ENCODE measurements around the gene COX17. TPM values are rescaled to one million over a fixed set of nuclear protein-coding genes. Genes with fewer than 3 reads are reported as not detected.

The COX17 gene
- total RNA-seq, 1 donor from 2014 or later = 62.2 TPM

- H3K36me3 Mint-ChIP-seq (ENCODE audit: low read depth) = peaks cover 11% of the 10 kb centered on the region
- H3K27me3 Mint-ChIP-seq (ENCODE audit: insufficient read depth) = no peaks in the 10 kb centered on the region
Observed at GRCh38 chr3:119664850-119665379, 12.3 kb downstream of the COX17 start.

GRCh38 chr3:119664370-119664769, 12.8 kb downstream of the COX17 start:
- no peaks in the 10 kb centered on the region for H3K27me3 Mint-ChIP-seq (ENCODE audit: insufficient read depth)
- H3K27ac Mint-ChIP-seq = no peak overlapping the region
- peaks cover 7% of the 10 kb centered on the region for H3K36me3 Mint-ChIP-seq (ENCODE audit: low read depth)
- H3K4me3 Mint-ChIP-seq = no peak overlapping the region
- no peaks in the 10 kb centered on the region for H3K9me3 Mint-ChIP-seq
- intact Hi-C loops (cut with micrococcal nuclease) = no loop called here
- H3K4me1 Mint-ChIP-seq (ENCODE audit: low read depth) = peaks cover 11% of the 10 kb centered on the region
- DNase-seq (ENCODE audit: low spot score) = no peak

More at GRCh38 chr3:119664850-119665379, 12.3 kb downstream of the COX17 start:
- Mint-ChIP-seq H3K27ac (no peak overlapping the region), H3K9me3 (no peaks in the 10 kb centered on the region), H3K4me1 (ENCODE audit: low read depth) (peaks cover 5% of the 10 kb centered on the region), H3K4me3 (no peak overlapping the region)
- intact Hi-C loops (cut with micrococcal nuclease) = no loop called here
- no peak for DNase-seq (ENCODE audit: low spot score)

DNA sequence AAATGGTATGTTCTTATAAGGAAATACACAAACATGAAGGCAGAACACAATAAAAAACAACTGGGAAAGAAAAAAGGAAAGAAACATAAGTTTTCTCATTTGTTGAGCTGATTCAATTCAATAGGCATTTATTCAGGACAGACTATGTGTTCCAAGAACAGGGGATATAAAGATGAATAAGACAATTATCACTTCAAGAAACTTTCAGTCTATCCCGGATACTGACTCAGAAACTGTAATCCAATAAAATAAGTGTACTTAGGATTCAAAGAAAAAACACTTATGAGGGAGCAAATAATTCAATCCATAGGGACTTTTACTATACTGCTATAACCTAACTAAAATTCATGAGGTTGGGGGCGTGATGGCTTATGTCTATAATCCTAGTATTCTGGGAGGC, 13.3 kb downstream of the COX17 start:
- Mint-ChIP-seq H3K27me3 (ENCODE audit: insufficient read depth) (no peaks in the 10 kb centered on the region), H3K4me1 (ENCODE audit: low read depth) (peaks cover 11% of the 10 kb centered on the region), H3K36me3 (ENCODE audit: low read depth) (peaks cover 5% of the 10 kb centered on the region), H3K4me3 (no peak overlapping the region), H3K9me3 (no peaks in the 10 kb centered on the region), H3K27ac (no peak overlapping the region)
- no peak for DNase-seq (ENCODE audit: low spot score)
- intact Hi-C loops (cut with micrococcal nuclease) = no loop called here

DNA sequence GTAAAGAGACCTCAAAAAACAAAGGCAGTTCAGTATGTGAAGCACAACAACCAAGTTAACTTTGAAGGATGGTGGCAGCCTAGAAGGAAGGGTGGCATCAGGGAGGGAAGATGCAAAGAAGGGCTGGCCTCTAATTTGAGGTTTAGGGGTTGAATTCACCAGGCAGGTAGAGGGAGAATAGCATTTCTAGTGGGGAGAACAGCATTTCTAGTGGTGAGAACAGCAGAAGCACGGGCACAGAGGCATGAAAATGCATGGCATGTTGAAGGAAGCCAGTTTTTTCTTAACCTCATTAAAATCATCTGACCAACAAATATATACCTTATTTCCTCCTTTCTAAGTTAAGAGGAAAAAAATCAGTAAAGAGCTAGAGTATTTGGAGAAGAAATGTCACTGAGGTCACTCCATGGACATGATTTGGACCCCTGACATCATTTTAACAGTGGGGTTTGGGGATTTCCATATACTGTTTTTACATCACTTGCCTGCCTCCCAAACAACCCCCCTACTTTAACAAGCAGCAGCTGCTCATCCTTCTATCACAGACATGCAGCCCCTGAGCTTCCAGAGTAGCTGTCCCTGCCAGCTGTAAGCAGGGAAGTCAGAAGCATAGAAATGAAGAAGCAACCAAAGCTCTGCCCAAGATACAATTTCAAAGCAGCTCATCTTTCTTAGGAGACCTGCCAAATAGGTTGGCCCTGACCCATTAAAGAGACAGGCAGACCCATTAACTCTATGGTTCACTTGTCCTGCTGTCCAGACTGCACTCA, 14.4 kb downstream of the COX17 start:
- DNase-seq (ENCODE audit: low spot score) = no peak
- no peaks in the 10 kb centered on the region for H3K9me3 Mint-ChIP-seq
- no peak overlapping the region for H3K4me3 Mint-ChIP-seq
- H3K27ac Mint-ChIP-seq = no peak overlapping the region
- H3K4me1 Mint-ChIP-seq (ENCODE audit: low read depth) = peaks cover 17% of the 10 kb centered on the region
- intact Hi-C loops (cut with micrococcal nuclease) = no loop called here
- H3K27me3 Mint-ChIP-seq (ENCODE audit: insufficient read depth) = no peaks in the 10 kb centered on the region
- peaks cover 5% of the 10 kb centered on the region for H3K36me3 Mint-ChIP-seq (ENCODE audit: low read depth)

DNA sequence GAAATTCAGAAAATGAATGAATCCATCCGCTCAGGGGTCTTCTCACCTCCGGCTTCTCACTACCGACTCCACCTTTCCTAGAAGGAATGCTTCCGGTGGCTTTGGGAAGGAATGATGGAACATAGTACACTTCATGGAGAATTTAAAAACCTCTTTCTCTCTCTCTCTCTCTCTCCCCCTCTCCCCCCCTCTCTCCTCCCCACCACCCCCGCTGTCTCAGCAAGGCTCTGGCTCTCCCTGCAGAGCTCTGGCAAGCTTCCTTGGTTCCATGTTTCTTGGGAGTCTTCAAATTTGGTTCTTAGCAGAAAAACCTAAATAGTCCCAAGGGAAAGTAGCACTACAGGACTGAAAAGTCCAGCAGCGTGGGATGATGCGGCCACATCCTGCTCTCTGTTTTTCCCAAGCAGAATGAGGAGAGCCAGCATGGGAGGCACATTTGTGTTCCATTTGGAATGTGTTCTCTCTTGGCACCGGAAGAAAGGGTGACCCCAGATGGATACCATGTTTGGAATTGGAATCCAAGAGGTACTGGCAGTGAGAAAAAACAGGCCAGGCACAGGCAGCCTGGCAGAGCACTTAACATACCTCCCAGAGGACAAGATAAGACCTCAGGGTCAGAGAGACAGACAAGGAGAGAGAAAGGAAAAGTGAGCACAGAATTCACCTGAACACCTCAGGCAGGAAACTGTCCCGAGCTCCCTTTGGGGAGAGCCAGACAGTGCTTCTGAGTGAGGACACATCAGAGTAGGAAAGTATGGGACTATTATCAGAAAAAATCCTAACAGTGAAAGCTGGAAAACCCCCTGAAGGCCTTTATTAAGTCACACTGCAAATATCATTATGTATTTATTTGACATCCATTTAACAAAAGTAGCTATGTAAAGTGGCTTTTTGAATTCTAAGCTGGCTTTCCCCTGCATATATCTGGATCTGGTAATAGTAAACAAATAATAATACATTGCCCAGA, 16.4 kb downstream of the COX17 start, which contains the start of gene POPDC2:
TSS of gene POPDC2 (minus strand) at position 116 of the 967 bp plus-strand sequence. CDS start 166 bp downstream, outside the sequence.
- Mint-ChIP-seq H3K4me3 (no peak within 1 kb of the TSS), H3K4me1 (ENCODE audit: low read depth) (peaks cover 22% of the 10 kb centered on the region), H3K27ac (no peak within 1 kb of the TSS), H3K36me3 (ENCODE audit: low read depth) (peaks cover 1% of the 10 kb centered on the region), H3K27me3 (ENCODE audit: insufficient read depth) (no peaks in the 10 kb centered on the region), H3K9me3 (no peaks in the 10 kb centered on the region)
- DNase-seq (ENCODE audit: low spot score) = no peak
- intact Hi-C loops (cut with micrococcal nuclease) = no loop called here

- no peaks in the 10 kb centered on the region for H3K27me3 Mint-ChIP-seq (ENCODE audit: insufficient read depth)
Observed at GRCh38 chr3:119659606-119660291, 17.5 kb downstream of the COX17 start.

GRCh38 chr3:119658994-119659393, 18.2 kb downstream of the COX17 start:
- Mint-ChIP-seq H3K9me3 (no peaks in the 10 kb centered on the region), H3K36me3 (ENCODE audit: low read depth) (peaks cover 1% of the 10 kb centered on the region), H3K27ac (no peak overlapping the region), H3K4me3 (no peak overlapping the region), H3K27me3 (ENCODE audit: insufficient read depth) (no peaks in the 10 kb centered on the region), H3K4me1 (ENCODE audit: low read depth) (peaks cover 22% of the 10 kb centered on the region)
- intact Hi-C loops (cut with micrococcal nuclease) = no loop called here
- no peak for DNase-seq (ENCODE audit: low spot score)

More at GRCh38 chr3:119659606-119660291, 17.5 kb downstream of the COX17 start:
- no peak overlapping the region for H3K27ac Mint-ChIP-seq
- peaks cover 1% of the 10 kb centered on the region for H3K36me3 Mint-ChIP-seq (ENCODE audit: low read depth)
- H3K9me3 Mint-ChIP-seq = no peaks in the 10 kb centered on the region
- H3K4me3 Mint-ChIP-seq = no peak overlapping the region
- DNase-seq (ENCODE audit: low spot score) = no peak
- H3K4me1 Mint-ChIP-seq (ENCODE audit: low read depth) = peaks cover 22% of the 10 kb centered on the region
- intact Hi-C loops (cut with micrococcal nuclease) = no loop called here

GRCh38 chr3:119657887-119658702, 19.1 kb downstream of the COX17 start:
- intact Hi-C loops (cut with micrococcal nuclease) = no loop called here
- no peak for DNase-seq (ENCODE audit: low spot score)
- H3K9me3 Mint-ChIP-seq = no peaks in the 10 kb centered on the region
- H3K4me1 Mint-ChIP-seq (ENCODE audit: low read depth) = peaks cover 22% of the 10 kb centered on the region
- no peaks in the 10 kb centered on the region for H3K27me3 Mint-ChIP-seq (ENCODE audit: insufficient read depth)
- peaks cover 1% of the 10 kb centered on the region for H3K36me3 Mint-ChIP-seq (ENCODE audit: low read depth)
- H3K27ac Mint-ChIP-seq = no peak overlapping the region
- H3K4me3 Mint-ChIP-seq = no peak overlapping the region

DNA sequence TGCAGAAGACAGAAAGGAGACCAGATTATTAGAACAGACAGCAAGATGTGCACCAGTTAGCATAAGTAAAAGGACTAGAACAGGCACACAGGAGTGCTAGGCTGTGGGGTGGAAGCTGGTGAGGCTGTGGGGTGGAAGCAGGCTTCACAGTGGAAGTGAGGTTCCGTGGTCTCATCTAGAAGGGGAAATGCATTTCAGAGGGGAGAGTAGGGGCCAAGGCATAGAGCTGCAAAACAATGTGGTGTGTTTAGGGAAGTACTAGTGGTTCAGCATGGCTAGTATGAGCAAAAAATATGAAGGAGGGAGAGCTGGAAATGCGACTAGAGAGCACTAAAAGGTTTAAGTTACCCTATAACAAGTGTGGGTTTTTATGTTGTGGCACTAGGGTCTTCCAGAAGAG, 23.3 kb downstream of the COX17 start:
- H3K9me3 Mint-ChIP-seq = no peaks in the 10 kb centered on the region
- peaks cover 11% of the 10 kb centered on the region for H3K4me1 Mint-ChIP-seq (ENCODE audit: low read depth)
- H3K4me3 Mint-ChIP-seq = no peak overlapping the region
- no peak for DNase-seq (ENCODE audit: low spot score)
- H3K27ac Mint-ChIP-seq = no peak overlapping the region
- H3K27me3 Mint-ChIP-seq (ENCODE audit: insufficient read depth) = no peaks in the 10 kb centered on the region
- intact Hi-C loops (cut with micrococcal nuclease) = no loop called here
- peaks cover 1% of the 10 kb centered on the region for H3K36me3 Mint-ChIP-seq (ENCODE audit: low read depth)

- Mint-ChIP-seq H3K27me3 (ENCODE audit: insufficient read depth) (no peaks in the 10 kb centered on the region), H3K4me3 (no peak overlapping the region), H3K9me3 (no peaks in the 10 kb centered on the region), H3K27ac (no peak overlapping the region), H3K36me3 (ENCODE audit: low read depth) (peaks cover 1% of the 10 kb centered on the region), H3K4me1 (ENCODE audit: low read depth) (peaks cover 1% of the 10 kb centered on the region)
- no peak for DNase-seq (ENCODE audit: low spot score)
- intact Hi-C loops (cut with micrococcal nuclease) = no loop called here
Observed at GRCh38 chr3:119652306-119653033, 24.7 kb downstream of the COX17 start.

GRCh38 chr3:119649761-119650160, 27.4 kb downstream of the COX17 start:
- Mint-ChIP-seq H3K27ac (no peak overlapping the region), H3K36me3 (ENCODE audit: low read depth) (no peaks in the 10 kb centered on the region), H3K27me3 (ENCODE audit: insufficient read depth) (no peaks in the 10 kb centered on the region), H3K4me3 (no peak overlapping the region), H3K9me3 (no peaks in the 10 kb centered on the region), H3K4me1 (ENCODE audit: low read depth) (no peaks in the 10 kb centered on the region)
- DNase-seq (ENCODE audit: low spot score) = no peak
- intact Hi-C loops (cut with micrococcal nuclease) = no loop called here

All from activated T-helper 1 cell treated with anti-CD3 and anti-CD28 coated beads, Interleukin-12 subunit alpha, Interleukin-12 subunit beta, Interleukin-2, Interleukin-4 antibody, amounts not matched to agents 30 ng/mL and 10 ng/mL and 1 ng/mL, durations not matched to agents 14 hours and 24 hours and 36 hours (primary cell).